ENCODE results near the gene NEAT1.

Gene NEAT1

GRCh38 chr11:65417702-65418430, 4.7 kb upstream of the NEAT1 start:
- no peak for DNase-seq (ENCODE audit: extremely low spot score)
- ChIA-PET POLR2A (interaction anchor here (0.6 to 16.9 kb wide), 9 partner anchors 10 to 85 kb away, joined by 4 to 1436 read pairs (median 156); partner anchors contain the start of genes FRMD8, MALAT1 and SLC25A45), CTCF (interaction anchor here (0.7 to 4.2 kb wide), 3 partner anchors 52 to 91 kb away, joined by 3 to 40 read pairs (median 15); no protein-coding TSS in a partner anchor)
- TF ChIP-seq SP1 (IDR thresholded peaks at IDR 0.05), result no peak
- no peak for TF ChIP-seq FOXK2 (IDR thresholded peaks at IDR 0.05)
- TF ChIP-seq BHLHE40 (IDR thresholded peaks at IDR 0.05; ENCODE audit: borderline replicate concordance), result no peak
- TF ChIP-seq LEF1 (IDR thresholded peaks at IDR 0.05; ENCODE audit: borderline replicate concordance), result no peak
- no peak for TF ChIP-seq L3MBTL2 (conservative IDR thresholded peaks at IDR 0.05)
- TF ChIP-seq SUZ12 (IDR thresholded peaks at IDR 0.05), result no peak
- TF ChIP-seq ZNF384 (IDR thresholded peaks at IDR 0.05), result no peak
- no peak for TF ChIP-seq FOXM1 (IDR thresholded peaks at IDR 0.05; ENCODE audit: borderline replicate concordance)
- no peak for TF ChIP-seq HDGF (IDR thresholded peaks at IDR 0.05; ENCODE audit: borderline replicate concordance)
- TF ChIP-seq FOXA1 (IDR thresholded peaks at IDR 0.05), result no peak
- no peak for TF ChIP-seq PKNOX1 (IDR thresholded peaks at IDR 0.05)
- no peak for TF ChIP-seq ARNT (IDR thresholded peaks at IDR 0.05)
- TF ChIP-seq CTBP1 (IDR thresholded peaks at IDR 0.05; ENCODE audit: borderline replicate concordance), result no peak
- no peak for TF ChIP-seq TARDBP (IDR thresholded peaks at IDR 0.05)
- TF ChIP-seq ELF4 (IDR thresholded peaks at IDR 0.05), result no peak

GRCh38 chr11:65418431-65418680, 4.2 kb upstream of the NEAT1 start:
- no peak for TF ChIP-seq HDGF (IDR thresholded peaks at IDR 0.05; ENCODE audit: borderline replicate concordance)
- no peak for TF ChIP-seq NFRKB (IDR thresholded peaks at IDR 0.05)
- no peak for TF ChIP-seq CTBP1 (IDR thresholded peaks at IDR 0.05; ENCODE audit: borderline replicate concordance)
- no peak for TF ChIP-seq BHLHE40 (IDR thresholded peaks at IDR 0.05; ENCODE audit: borderline replicate concordance)
- TF ChIP-seq SP1 (IDR thresholded peaks at IDR 0.05), result no peak
- no peak for TF ChIP-seq FOXK2 (IDR thresholded peaks at IDR 0.05)
- TF ChIP-seq SUZ12 (IDR thresholded peaks at IDR 0.05), result no peak
- no peak for TF ChIP-seq TARDBP (IDR thresholded peaks at IDR 0.05)
- TF ChIP-seq ZNF384 (IDR thresholded peaks at IDR 0.05), result no peak
- TF ChIP-seq PKNOX1 (IDR thresholded peaks at IDR 0.05), result no peak
- TF ChIP-seq LEF1 (IDR thresholded peaks at IDR 0.05; ENCODE audit: borderline replicate concordance), result no peak
- no peak for TF ChIP-seq L3MBTL2 (conservative IDR thresholded peaks at IDR 0.05)
- TF ChIP-seq ELF4 (IDR thresholded peaks at IDR 0.05), result no peak
- no peak for TF ChIP-seq ARNT (IDR thresholded peaks at IDR 0.05)
- no peak for TF ChIP-seq FOXM1 (IDR thresholded peaks at IDR 0.05; ENCODE audit: borderline replicate concordance)
- no peak for TF ChIP-seq FOXA1 (IDR thresholded peaks at IDR 0.05)
- ChIA-PET POLR2A (interaction anchor here (1.5 to 16.9 kb wide), 8 partner anchors 10 to 80 kb away, joined by 4 to 1436 read pairs (median 160); partner anchors contain the start of genes FRMD8, MALAT1 and SLC25A45), CTCF (interaction anchor here (4.2 kb wide), 1 partner anchor 52 kb away, joined by 40 read pairs; no protein-coding TSS in a partner anchor)
- no peak for DNase-seq (ENCODE audit: extremely low spot score)

GRCh38 chr11:65418681-65419459, 3.7 kb upstream of the NEAT1 start:
- CTCF ChIA-PET, result interaction anchor here (1.0 to 1.2 kb wide), 2 partner anchors 28 to 91 kb away, joined by 3 read pairs; no protein-coding TSS in a partner anchor
- POLR2A ChIA-PET, result interaction anchor here (0.7 to 16.9 kb wide), 10 partner anchors 9 to 80 kb away, joined by 3 to 1436 read pairs (median 92); partner anchors contain the start of genes FRMD8, MALAT1, SLC25A45 and TIGD3
- DNase-seq (ENCODE audit: extremely low spot score), result peak; percentile 75
- TF ChIP-seq SP1 (IDR thresholded peaks at IDR 0.05), result no peak
- TF ChIP-seq SUZ12 (IDR thresholded peaks at IDR 0.05), result no peak
- peak; percentile 83 for TF ChIP-seq L3MBTL2 (conservative IDR thresholded peaks at IDR 0.05)
- TF ChIP-seq CTBP1 (IDR thresholded peaks at IDR 0.05; ENCODE audit: borderline replicate concordance), result no peak
- peak; percentile 9; the same call in 1 of the 2 replicates for TF ChIP-seq FOXM1 (IDR thresholded peaks at IDR 0.05; ENCODE audit: borderline replicate concordance)
- TF ChIP-seq ELF4 (IDR thresholded peaks at IDR 0.05), result no peak
- no peak for TF ChIP-seq ZNF384 (IDR thresholded peaks at IDR 0.05)
- TF ChIP-seq ARNT (IDR thresholded peaks at IDR 0.05), result no peak

GRCh38 chr11:65419460-65419771, 3.2 kb upstream of the NEAT1 start:
- TF ChIP-seq SUZ12 (IDR thresholded peaks at IDR 0.05) (no peak), HDGF (IDR thresholded peaks at IDR 0.05; ENCODE audit: borderline replicate concordance) (no peak), ELF4 (IDR thresholded peaks at IDR 0.05) (no peak), LEF1 (IDR thresholded peaks at IDR 0.05; ENCODE audit: borderline replicate concordance) (no peak), NFRKB (IDR thresholded peaks at IDR 0.05) (no peak), PKNOX1 (IDR thresholded peaks at IDR 0.05) (no peak), FOXA1 (IDR thresholded peaks at IDR 0.05) (no peak), ARNT (IDR thresholded peaks at IDR 0.05) (no peak), CTBP1 (IDR thresholded peaks at IDR 0.05; ENCODE audit: borderline replicate concordance) (no peak)
- ChIA-PET POLR2A (interaction anchor here (0.7 to 16.9 kb wide), 12 partner anchors 9 to 79 kb away, joined by 3 to 1436 read pairs (median 47); partner anchors contain the start of genes FRMD8, MALAT1, SLC25A45 and TIGD3), CTCF (interaction anchor here (1.0 to 1.2 kb wide), 2 partner anchors 27 to 90 kb away, joined by 3 read pairs; no protein-coding TSS in a partner anchor)

GRCh38 chr11:65419772-65420481, 2.7 kb upstream of the NEAT1 start:
- POLR2A ChIA-PET, result interaction anchor here (0.7 to 16.9 kb wide), 12 partner anchors 8 to 79 kb away, joined by 3 to 1436 read pairs (median 47); partner anchors contain the start of genes FRMD8, MALAT1, SLC25A45 and TIGD3
- DNase-seq (ENCODE audit: extremely low spot score), result no peak
- CTCF ChIA-PET, result interaction anchor here (1.0 to 1.9 kb wide), 3 partner anchors 27 to 90 kb away, joined by 3 to 5 read pairs (median 3); no protein-coding TSS in a partner anchor
- no peak for TF ChIP-seq PKNOX1 (IDR thresholded peaks at IDR 0.05)
- no peak for TF ChIP-seq ZNF384 (IDR thresholded peaks at IDR 0.05)
- TF ChIP-seq FOXK2 (IDR thresholded peaks at IDR 0.05), result no peak
- no peak for TF ChIP-seq NFRKB (IDR thresholded peaks at IDR 0.05)
- no peak for TF ChIP-seq FOXA1 (IDR thresholded peaks at IDR 0.05)
- no peak for TF ChIP-seq SP1 (IDR thresholded peaks at IDR 0.05)
- no peak for TF ChIP-seq LEF1 (IDR thresholded peaks at IDR 0.05; ENCODE audit: borderline replicate concordance)
- no peak for TF ChIP-seq L3MBTL2 (conservative IDR thresholded peaks at IDR 0.05)
- no peak for TF ChIP-seq BHLHE40 (IDR thresholded peaks at IDR 0.05; ENCODE audit: borderline replicate concordance)
- TF ChIP-seq CTBP1 (IDR thresholded peaks at IDR 0.05; ENCODE audit: borderline replicate concordance), result no peak
- no peak for TF ChIP-seq ARNT (IDR thresholded peaks at IDR 0.05)
- TF ChIP-seq TARDBP (IDR thresholded peaks at IDR 0.05), result no peak
- TF ChIP-seq ELF4 (IDR thresholded peaks at IDR 0.05), result no peak
- TF ChIP-seq HDGF (IDR thresholded peaks at IDR 0.05; ENCODE audit: borderline replicate concordance), result no peak

More at GRCh38 chr11:65419460-65419771, 3.2 kb upstream of the NEAT1 start:
- no peak for DNase-seq (ENCODE audit: extremely low spot score)

Data from HEK293T (cell line).